Activated T-cell treated with anti-CD3 and anti-CD28 coated beads for 4 hours (primary cell): ENCODE data around the gene NEDD1.

Experiments
- DNase-seq: peaks from one replicate; pipeline ENCODE4 v3.0.0-alpha.2; 2020

Gene NEDD1

DNA sequence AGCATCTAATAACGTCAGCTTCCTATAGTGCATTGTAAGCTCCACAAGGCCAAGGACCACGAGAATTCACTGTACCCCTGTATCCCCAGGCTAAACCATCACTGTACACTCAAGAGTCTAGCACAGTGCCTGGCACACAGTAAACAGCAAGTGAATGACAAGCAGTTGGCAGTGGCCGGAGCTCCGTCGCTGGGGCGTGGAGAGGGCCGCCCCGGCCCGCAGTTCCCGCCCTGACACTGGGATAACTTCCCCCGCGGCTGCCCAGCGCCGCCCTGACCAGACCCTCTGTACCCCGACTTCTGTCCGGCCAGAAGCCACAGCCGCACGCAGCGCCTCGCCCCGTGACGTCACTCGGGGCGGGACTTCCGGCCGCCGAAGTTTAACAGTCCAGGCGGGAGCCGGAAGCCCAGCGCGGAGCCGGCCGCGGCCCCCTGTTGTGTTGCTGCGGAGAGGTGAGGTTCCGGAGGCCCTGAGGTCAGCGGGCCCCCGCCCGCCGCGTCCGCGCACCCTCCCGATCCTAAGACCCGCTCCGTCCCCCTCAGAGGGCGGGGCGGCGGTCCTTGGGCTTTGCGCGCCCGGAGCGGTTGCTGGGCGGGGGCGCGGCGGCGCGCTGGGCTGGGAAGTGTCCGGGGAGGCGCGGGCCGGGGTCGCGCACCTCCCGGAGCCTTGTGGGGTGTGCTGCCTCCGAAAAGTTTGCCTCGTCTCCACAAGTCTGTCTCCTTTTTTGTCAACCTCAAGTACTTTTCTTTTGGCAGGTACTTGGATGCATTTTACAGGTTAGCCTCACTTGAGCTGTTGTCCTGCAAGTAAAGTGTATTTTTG is at the start of gene NEDD1:
TSS of gene NEDD1 (plus strand) at position 409 of the 822 bp plus-strand sequence. CDS start 2,503 bp downstream, outside the sequence.
- peak; percentile 69 for DNase-seq

DNA sequence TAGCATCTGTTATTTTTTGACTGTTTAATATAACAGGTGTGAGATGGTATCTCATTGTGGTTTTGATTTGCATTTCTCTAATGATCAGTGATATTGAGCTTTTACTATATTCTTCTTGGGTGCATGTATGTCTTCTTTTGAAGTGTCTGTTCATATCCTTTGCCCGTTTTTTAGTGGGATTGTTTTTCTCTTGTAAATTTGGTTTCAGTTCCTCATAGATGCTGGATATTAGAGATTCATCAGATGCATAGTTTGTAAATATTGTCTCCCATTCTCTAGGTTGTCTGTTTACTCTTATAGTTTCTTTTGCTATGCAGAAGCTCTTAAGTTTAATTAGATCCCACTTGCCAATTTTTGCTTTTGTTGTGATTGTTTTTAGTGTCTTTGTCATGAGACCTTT is 48.9 kb upstream of the NEDD1 start:
- no peak for DNase-seq

DNA sequence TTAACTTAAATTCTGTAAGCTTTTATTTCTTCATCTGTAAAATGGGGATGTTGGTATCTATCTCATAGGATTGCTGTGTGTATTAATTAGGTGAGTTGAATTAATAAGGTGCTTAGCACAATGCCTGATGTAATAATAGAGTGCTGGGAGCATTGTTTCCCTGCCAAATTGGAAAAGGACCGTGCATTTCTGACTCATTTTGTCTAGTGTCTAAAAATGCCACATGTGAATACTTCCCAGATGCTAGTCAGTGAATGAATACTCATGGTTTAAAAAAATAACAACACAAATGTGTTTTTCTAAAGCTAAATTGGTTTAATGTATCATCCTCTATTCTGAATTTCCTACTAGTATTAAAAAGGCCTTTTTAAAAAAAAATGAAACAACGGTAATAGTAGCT is 45.4 kb upstream of the NEDD1 start:
- DNase-seq, result no peak

GRCh38 chr12:96862326-96862725 is 44.7 kb upstream of the NEDD1 start:
- DNase-seq, result no peak

DNA sequence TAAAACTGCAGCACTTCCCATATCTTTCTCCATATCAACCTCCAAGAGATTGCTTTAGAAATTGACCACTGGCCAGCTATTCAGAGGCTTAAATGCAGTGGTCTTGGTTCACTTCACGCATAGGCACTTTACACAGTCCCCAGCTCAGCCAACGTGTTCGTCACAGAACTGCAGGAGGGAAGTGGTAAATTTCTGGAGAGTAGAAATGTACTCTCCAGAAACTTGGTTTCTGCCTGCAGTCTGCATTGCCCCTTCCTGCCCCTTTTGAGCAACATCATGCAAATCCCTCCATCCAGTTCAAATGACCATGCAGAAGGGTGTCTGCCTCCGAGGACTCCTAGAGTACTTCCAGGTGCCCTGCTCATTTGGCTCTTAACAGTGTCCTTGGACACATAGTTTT is 42.7 kb upstream of the NEDD1 start:
- no peak for DNase-seq

DNA sequence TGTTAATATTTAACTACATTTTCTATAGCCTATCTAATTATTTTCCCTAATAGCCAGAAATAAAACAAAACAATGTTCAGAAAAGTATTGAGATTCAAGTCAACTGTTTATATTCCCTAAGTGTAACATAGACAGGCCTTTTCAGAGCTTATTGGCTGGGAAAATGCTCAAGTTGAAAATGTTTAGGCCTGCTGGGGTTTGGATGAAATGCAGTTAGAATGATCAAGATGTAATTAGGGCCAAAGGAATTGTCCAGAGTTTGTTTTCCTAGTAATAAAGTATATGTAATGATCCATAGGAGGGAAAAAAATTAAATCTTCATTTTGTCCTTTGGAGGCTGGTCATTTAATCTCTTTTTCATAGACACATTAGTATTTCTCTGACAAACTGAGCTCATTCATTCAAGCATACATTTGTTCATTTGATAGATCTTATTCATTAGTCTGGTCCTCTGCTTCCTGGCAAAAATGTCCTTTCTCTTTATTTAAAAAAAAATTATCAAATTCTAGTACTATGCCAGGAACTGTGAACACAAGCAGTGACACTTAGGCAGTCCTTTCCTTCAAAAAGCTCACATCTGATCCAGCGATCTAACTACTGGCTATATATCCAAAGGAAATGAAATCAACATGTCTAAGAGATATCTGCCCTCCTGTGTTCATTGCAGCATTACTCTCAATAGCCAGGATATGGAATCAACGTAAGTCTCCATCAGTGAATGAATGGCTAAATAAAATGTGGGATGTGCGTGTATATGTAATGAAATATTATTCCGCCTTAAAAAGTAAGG is 40.1 kb upstream of the NEDD1 start:
- DNase-seq, result no peak

DNA sequence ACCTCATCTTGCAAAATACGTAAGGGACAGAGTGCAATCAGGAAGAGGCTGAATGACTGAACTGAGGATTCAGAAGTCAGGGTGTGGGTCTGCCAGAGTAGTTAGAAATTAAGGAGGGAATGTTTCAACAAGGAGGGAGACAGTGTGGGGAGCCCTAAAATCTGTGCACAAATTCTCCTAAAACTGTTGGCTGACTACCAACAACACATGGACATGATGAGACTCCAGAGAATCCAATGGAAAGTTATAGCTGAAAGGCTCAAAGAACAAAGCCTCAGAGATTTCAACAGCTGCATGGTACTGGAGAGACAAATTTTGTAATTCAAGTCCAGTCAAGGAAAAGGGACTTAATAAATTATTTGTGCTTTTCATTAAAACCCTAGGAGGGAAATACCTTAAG is 36.1 kb upstream of the NEDD1 start:
- DNase-seq, result no peak

DNA sequence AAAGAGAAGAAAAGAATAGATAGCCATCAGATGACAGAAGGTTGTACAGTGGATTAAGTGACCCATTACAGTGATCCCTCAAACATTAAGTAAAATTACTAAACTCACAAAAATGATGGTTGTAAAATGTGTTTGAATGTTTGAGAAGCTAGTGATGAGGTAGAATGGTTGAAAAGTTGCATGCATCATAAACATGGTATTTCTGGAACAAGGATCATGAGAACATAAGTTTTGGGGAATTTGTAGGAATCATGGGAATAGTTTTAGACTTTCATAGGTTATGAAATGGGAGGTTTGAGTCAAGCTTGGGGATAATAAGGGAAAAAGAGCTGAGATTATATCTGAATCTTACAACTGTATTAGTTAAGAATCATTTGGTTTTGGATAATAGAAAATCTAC is 34.1 kb upstream of the NEDD1 start:
- no peak for DNase-seq

DNA sequence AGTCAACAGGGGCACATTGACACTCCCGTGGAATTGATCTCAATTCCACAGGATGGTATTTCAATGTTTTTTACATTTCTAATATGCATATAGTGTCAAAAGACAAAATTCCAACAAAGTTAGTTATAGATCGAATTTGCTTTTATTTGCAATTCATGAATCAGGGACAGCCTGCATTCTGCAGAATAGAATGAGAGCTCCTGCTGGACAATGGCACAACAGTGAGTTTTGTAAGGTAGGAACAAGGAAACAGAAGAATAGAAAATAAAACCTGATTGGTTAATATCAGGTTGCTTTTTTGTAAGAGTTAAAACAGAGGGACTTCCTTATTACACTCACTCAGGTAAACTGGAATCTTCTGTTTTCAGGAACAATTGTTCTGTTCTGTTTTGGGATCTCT is 32.8 kb upstream of the NEDD1 start:
- DNase-seq, result no peak

DNA sequence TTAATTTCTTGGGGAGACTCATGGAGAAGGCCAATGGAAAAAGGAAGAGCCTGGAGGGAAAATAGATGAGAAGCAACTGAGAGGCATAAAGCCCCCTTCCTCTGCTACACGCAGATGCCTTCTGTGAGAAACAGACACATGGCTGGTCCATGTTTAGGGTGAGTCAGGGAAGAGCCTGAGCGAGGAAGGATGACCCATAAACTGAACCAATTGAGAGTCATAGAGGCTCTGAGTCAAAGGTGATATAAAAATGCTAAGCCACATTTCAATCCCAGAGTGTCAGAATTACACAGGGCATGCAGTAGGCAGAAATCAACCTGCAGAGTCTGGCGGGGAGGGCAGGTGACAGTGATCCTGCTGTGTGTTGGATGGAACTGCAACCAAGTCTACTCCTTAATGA is 30.1 kb upstream of the NEDD1 start:
- no peak for DNase-seq

GRCh38 chr12:96878704-96879103 is 28.4 kb upstream of the NEDD1 start:
- no peak for DNase-seq

DNA sequence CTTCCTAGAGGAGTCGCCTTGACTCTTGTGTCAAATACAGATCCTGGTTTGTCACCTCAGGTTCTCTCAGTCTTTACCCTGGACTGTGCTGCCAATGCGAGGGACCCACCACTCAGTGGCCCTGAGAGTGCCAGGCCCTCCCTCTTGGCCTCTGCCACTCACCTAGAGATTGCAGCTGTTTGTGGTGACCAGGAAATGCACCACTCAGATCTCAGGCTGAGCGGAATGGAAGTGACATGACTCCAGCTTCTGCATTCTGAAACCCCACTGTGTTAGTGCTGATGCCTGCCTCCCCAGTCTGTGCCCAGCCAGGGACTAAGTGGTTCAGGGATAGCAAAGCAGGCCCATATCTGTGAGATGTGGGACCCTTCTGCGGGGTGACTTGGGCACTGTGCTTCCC is 27.8 kb upstream of the NEDD1 start:
- no peak for DNase-seq

- DNase-seq, result no peak
These were observed 26.8 kb upstream of the NEDD1 start for GRCh38 chr12:96880220-96880619.

DNA sequence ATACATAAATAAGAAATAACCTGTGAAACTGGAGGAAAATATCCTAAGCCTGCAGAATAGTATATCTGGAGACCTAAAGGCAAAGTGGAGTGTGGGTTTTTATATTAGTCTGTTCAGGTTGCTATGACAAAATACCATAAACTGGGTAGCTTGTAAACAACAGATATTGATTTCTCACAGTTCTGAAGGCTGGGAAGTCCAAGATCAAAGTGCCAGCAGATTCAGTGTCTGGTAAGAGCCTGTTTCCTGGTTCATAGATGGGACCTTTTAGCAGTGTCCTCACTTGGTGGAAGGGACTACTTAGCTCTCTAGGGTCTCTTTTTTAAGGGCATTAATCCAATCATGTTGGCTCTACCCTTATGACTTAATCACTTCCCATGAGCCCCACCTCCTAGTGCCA is 25.4 kb upstream of the NEDD1 start:
- no peak for DNase-seq

- DNase-seq, result no peak
These were observed 24.2 kb upstream of the NEDD1 start for GRCh38 chr12:96882862-96883261.

DNA sequence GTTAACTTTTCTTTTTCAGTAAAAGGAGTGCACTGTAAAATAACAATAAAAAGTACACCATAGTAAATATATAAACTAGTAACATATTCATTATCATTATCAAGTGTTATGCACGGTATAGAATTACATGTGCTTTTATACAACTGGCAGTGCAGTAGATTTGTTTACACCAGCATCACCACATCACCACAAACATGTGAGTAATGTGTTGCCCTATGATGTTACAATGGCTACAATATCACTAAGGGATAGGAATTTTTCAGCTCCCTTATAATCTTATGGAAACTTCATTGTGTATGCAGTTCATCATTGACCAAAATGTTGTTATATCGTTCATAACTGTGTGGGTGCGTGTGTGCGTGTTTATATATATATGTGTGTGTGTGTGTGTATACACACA is 23.5 kb upstream of the NEDD1 start:
- DNase-seq, result no peak

GRCh38 chr12:96886998-96887677 is 19.9 kb upstream of the NEDD1 start:
- DNase-seq, result no peak

DNA sequence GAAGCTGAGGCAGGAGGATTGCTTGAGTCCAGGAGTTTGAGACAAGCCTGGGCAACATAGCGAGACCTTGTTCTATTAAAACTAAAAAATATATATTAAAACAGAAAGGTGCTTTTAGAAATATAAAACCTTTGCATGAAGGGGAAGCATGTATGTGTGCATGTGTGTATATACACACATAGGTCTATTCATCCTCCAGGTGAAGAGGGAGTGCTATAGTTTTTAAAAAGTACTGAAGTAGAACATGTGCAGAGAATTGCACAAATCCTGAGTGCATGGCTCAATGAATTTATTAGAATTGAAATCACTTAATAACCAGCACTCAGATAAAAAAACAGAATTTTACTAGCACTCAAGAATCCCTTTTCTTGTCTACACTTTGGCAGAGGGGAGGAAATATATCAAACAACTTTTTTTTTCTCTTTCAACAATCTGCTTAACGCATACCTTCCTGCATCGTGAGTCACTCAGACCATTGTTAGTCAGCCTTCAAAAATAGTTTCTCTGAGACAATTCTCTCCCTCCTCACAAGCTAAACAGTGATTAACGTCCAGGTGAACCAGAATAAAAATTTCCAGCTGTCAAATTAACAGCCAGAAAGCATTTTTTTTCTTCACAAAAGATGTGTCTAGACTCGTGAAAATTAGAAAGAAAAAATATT is 17.7 kb upstream of the NEDD1 start:
- no peak for DNase-seq

DNA sequence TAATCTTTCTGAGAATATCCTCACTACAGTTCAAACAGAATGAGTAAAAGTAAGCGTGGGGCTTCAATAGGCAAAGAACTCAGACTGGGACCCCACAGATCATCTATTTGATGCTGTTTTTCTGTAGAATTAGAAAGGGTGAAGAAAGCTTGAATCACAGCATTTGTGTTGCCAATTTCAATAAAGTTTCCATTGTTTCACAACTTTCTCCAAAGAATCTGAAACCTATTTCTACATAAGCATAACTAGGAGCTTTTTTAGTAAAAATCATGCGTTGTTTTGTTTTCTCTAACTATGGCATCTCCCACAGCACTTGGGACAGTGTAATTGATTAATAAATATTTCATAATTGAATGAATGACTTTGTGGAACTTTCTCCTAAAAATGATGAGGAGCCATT is 16.7 kb upstream of the NEDD1 start:
- no peak for DNase-seq

DNA sequence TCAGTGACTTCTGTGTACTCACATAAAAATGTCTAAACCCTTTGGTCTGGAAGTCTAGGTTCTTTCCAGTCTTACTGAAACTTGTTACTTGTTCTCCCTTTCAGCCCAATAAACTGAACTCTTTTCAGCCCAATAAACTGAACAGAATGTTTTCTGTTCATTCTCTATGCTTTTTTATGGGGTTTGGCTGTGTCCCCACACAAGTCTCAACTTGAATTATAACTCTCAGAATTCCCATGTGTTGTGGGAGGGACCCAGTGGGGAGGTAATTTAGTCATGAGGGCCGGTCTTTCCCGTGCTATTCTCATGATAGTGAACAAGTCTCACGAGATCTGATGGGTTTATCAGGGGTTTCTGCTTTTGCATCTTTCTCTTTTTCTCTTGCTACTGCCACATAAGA is 15.0 kb upstream of the NEDD1 start:
- DNase-seq, result no peak

- no peak for DNase-seq
These were observed 9.6 kb upstream of the NEDD1 start for GRCh38 chr12:96897421-96897820.

DNA sequence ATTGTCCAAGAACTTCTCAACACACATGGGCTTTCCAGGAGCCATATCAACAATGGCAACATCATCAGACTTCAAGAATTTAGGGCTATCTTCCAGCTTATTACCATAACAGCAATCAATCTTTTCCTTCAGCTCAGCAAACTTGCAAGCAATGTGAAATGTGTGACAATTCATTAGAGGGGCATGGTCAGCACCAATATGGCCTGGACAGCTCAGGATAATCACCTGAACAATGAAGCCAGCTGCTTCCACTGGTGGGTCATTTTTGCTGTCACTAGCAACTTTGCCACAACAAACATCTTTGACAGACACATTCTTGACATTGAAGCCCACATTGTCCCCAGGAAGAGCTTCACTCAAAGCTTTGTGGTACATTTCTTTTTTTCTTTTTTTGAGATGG is 5.9 kb upstream of the NEDD1 start:
- no peak for DNase-seq

DNA sequence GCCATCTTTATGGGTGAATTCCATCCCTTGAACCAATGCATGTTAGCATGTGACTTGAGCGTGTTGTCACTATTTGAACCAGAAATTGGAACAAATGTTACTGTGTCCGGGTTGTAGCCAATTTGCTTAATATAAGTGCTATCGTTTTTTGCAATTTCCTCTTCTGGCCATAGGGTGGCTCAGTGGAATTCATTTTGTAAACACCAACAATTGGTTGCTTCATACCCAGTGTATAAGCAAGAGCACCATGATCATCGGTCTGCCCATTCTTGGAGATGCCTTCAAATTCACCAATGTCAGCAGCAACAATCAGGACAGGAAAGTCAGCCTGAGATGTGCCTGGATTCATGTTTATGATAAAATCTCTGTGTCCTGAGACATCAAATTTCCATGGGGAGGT is 5.0 kb upstream of the NEDD1 start:
- DNase-seq, result no peak
